ENCODE measurements around the gene ERAP2. TPM values are rescaled to one million over a fixed set of nuclear protein-coding genes. Genes with fewer than 3 reads are reported as not detected.

Gene ERAP2
- total and polyA plus RNA-seq, 2 of the 13 experiments (the other 11 are each of a cell fraction or from before 2014, with no cell fraction given): 12.8 to 16.6 TPM

- TF ChIP-seq, protein P1, sequence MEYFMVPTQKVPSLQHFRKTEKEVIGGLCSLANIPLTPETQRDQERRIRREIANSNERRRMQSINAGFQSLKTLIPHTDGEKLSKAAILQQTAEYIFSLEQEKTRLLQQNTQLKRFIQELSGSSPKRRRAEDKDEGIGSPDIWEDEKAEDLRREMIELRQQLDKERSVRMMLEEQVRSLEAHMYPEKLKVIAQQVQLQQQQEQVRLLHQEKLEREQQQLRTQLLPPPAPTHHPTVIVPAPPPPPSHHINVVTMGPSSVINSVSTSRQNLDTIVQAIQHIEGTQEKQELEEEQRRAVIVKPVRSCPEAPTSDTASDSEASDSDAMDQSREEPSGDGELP (IDR thresholded peaks at IDR 0.05; ENCODE audit: borderline replicate concordance, low read depth): no peak
- TF ChIP-seq MXD4 (CRISPR knock-in tag; IDR thresholded peaks at IDR 0.05) (no peak), SNAI1 (CRISPR knock-in tag; IDR thresholded peaks at IDR 0.05; ENCODE audit: borderline replicate concordance) (no peak), ZBTB38 (CRISPR knock-in tag; IDR thresholded peaks at IDR 0.05) (no peak), ARNT (IDR thresholded peaks at IDR 0.05) (no peak), RAD21 (CRISPR knock-in tag; IDR thresholded peaks at IDR 0.05) (no peak), ZNF546 (CRISPR knock-in tag; conservative IDR thresholded peaks at IDR 0.05) (no peak), SP4 (CRISPR knock-in tag; IDR thresholded peaks at IDR 0.05) (no peak), RBFOX2 (IDR thresholded peaks at IDR 0.05; ENCODE audit: low read depth, low read length) (no peak), SRSF4 (IDR thresholded peaks at IDR 0.05; ENCODE audit: low read depth, low read length, poor library complexity, severe bottlenecking) (no peak), ZNF710 (CRISPR knock-in tag; IDR thresholded peaks at IDR 0.05; ENCODE audit: borderline replicate concordance) (peak; percentile 73; the same call in 1 of the 2 replicates), ZNF788 (CRISPR knock-in tag; IDR thresholded peaks at IDR 0.05; ENCODE audit: borderline replicate concordance) (no peak), PRPF4 (IDR thresholded peaks at IDR 0.05; ENCODE audit: low read depth, low read length, poor library complexity, severe bottlenecking) (no peak), IKZF5 (CRISPR knock-in tag; IDR thresholded peaks at IDR 0.05) (no peak)
- TF ChIP-seq, protein P2, sequence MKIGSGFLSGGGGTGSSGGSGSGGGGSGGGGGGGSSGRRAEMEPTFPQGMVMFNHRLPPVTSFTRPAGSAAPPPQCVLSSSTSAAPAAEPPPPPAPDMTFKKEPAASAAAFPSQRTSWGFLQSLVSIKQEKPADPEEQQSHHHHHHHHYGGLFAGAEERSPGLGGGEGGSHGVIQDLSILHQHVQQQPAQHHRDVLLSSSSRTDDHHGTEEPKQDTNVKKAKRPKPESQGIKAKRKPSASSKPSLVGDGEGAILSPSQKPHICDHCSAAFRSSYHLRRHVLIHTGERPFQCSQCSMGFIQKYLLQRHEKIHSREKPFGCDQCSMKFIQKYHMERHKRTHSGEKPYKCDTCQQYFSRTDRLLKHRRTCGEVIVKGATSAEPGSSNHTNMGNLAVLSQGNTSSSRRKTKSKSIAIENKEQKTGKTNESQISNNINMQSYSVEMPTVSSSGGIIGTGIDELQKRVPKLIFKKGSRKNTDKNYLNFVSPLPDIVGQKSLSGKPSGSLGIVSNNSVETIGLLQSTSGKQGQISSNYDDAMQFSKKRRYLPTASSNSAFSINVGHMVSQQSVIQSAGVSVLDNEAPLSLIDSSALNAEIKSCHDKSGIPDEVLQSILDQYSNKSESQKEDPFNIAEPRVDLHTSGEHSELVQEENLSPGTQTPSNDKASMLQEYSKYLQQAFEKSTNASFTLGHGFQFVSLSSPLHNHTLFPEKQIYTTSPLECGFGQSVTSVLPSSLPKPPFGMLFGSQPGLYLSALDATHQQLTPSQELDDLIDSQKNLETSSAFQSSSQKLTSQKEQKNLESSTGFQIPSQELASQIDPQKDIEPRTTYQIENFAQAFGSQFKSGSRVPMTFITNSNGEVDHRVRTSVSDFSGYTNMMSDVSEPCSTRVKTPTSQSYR (CRISPR knock-in tag; IDR thresholded peaks at IDR 0.05; ENCODE audit: borderline replicate concordance): no peak
- TF ChIP-seq, protein P3, sequence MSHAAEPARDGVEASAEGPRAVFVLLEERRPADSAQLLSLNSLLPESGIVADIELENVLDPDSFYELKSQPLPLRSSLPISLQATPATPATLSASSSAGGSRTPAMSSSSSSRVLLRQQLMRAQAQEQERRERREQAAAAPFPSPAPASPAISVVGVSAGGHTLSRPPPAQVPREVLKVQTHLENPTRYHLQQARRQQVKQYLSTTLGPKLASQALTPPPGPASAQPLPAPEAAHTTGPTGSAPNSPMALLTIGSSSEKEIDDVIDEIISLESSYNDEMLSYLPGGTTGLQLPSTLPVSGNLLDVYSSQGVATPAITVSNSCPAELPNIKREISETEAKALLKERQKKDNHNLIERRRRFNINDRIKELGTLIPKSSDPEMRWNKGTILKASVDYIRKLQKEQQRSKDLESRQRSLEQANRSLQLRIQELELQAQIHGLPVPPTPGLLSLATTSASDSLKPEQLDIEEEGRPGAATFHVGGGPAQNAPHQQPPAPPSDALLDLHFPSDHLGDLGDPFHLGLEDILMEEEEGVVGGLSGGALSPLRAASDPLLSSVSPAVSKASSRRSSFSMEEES (CRISPR knock-in tag; IDR thresholded peaks at IDR 0.05): peak; percentile 62
- TF ChIP-seq, protein P4, sequence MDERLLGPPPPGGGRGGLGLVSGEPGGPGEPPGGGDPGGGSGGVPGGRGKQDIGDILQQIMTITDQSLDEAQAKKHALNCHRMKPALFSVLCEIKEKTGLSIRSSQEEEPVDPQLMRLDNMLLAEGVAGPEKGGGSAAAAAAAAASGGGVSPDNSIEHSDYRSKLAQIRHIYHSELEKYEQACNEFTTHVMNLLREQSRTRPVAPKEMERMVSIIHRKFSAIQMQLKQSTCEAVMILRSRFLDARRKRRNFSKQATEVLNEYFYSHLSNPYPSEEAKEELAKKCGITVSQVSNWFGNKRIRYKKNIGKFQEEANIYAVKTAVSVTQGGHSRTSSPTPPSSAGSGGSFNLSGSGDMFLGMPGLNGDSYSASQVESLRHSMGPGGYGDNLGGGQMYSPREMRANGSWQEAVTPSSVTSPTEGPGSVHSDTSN (CRISPR knock-in tag; IDR thresholded peaks at IDR 0.05): no peak
- TF ChIP-seq, protein P5, sequence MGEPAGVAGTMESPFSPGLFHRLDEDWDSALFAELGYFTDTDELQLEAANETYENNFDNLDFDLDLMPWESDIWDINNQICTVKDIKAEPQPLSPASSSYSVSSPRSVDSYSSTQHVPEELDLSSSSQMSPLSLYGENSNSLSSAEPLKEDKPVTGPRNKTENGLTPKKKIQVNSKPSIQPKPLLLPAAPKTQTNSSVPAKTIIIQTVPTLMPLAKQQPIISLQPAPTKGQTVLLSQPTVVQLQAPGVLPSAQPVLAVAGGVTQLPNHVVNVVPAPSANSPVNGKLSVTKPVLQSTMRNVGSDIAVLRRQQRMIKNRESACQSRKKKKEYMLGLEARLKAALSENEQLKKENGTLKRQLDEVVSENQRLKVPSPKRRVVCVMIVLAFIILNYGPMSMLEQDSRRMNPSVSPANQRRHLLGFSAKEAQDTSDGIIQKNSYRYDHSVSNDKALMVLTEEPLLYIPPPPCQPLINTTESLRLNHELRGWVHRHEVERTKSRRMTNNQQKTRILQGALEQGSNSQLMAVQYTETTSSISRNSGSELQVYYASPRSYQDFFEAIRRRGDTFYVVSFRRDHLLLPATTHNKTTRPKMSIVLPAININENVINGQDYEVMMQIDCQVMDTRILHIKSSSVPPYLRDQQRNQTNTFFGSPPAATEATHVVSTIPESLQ (CRISPR knock-in tag; conservative IDR thresholded peaks at IDR 0.05): no peak
These were observed 459 bp upstream of the ERAP2 start (continued) for GRCh38 chr5:96875791-96876291.

All from HepG2 (cell line).